Measurements from ENCODE around the gene DGKA.
"Not testable (repeated sequence)": the region's sequence is repeated elsewhere in the genome, so short reads cannot be mapped to it uniquely, and the experiment has no call there.

Gene DGKA

DNA sequence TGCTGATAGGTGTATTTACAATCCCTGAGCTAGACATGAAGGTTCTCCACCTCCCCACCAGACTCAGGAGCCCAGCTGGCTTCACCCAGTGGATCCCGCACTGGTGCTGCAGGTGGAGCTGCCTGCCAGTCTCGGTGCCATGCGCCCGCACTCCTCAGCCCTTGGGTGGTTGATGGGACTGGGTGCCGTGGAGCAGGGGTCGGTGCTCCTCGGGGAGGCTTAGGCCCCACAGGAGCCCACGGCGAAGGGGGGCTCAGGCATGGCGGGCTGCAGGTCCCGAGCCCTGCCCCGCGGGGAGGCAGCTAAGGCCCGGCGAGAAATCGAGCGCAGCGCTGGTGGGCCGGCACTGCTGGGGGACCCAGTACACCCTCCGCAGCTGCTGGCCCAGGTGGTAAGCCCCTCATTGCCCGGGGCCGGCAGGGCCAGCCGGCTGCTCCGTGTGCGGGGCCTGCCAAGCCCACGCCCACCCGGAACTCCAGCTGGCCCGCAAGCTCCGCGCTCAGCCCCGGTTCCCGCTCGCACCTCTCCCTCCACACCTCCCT is 69.1 kb downstream of the DGKA start:
- DNase-seq = not testable (repeated sequence)

DNA sequence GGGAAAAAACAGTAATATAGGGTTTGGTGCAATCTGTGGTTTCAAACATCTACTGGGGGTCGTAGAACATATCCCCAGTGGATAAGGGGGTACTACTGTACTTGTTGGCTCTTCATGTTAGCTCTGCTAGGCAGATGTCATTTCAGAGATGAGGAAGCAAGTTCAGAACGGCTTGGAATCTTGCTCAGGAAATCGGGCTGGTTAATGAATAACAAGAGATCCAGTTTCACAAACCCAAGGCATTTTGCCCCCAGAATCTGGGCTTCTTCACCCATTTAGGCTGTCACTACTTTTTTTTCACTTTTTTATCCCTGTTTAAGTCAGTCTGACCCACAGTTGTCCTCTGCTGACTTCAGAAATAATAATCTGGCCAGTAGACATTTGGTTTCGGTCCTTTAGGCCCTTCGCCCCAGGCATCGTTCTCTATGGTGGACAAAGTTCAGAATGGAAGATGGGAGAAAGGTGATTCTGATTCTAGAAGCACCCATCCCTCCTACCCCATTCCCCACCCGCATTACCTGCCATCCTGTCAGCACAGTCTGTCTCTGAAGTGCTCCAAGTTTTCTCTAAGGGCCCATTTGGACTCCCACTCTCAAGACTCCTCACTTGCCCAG is 70.6 kb downstream of the DGKA start:
- no peak for DNase-seq

DNA sequence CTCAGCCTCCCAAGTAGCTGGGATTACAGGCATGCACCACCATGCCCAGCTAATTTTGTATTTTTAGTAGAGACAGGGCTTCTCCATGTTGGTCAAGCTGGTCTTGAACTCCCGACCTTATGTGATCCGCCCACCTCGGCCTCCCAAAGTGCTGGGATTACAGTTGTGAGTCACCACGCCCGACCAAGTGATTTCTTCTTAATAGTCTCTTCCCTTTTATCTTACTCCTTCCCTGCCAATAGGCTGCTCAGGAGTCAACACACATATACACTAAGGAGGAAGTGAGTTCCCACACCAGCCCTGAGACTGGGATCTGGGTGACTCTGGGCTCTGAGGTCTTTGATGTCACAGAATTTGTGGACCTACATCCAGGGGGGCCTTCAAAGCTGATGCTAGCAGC is 72.4 kb downstream of the DGKA start:
- not testable (repeated sequence) for DNase-seq

All from DMS79 (cell line).